GM12878 (cell line): ENCODE data around the gene SIGLEC5. TPM values are rescaled to one million over a fixed set of nuclear protein-coding genes. Genes with fewer than 3 reads are reported as not detected.
A peak's percentile ranks its signal among the peaks of the same experiment; 100 is the strongest.
"Not testable (repeated sequence)": the region's sequence is repeated elsewhere in the genome, so short reads cannot be mapped to it uniquely, and the experiment has no call there.

ENCODE experiments used
- ATAC-seq: fragments of 200-7000 bp; cut with Tn5 transposase; 3 replicates; pipeline ENCODE4 v1.9.1; 2020; ENCODE audit warnings: mild to moderate bottlenecking, moderate library complexity
- Bru-seq: library from RNA; stranded (reverse); fragments of 400-500 nt; gene quantifications from one replicate; lab custom pipeline; 2021; lab: Mats Ljungman, UMichigan
- BruChase-seq, 2 experiments: library from RNA; stranded (reverse); fragments of 400-500 nt; gene quantifications; one replicate each; lab custom pipeline; 2021; lab: Mats Ljungman, UMichigan
- BruUV-seq: library from RNA; stranded (reverse); fragments of 400-500 nt; replicated peaks from 2 replicates; lab custom pipeline; 2021; lab: Mats Ljungman, UMichigan
- CTCF ChIA-PET: fragments of 300-600 bp; sonication (Branson Sonifier 250); formaldehyde crosslinking; extraction: SDS; loops from one replicate; lab custom pipeline; 2021; ENCODE audit warnings: inconsistent platforms; lab: Yijun Ruan, JAX
- POLR2A ChIA-PET: fragments of 350-600 bp; formaldehyde crosslinking; extraction: SDS; loops from one replicate; lab custom pipeline; 2021; ENCODE audit warnings: inconsistent platforms; lab: Charles Lee
- RAD21 ChIA-PET: fragments of 300-600 bp; sonication (Branson Sonifier 250); formaldehyde crosslinking; loops from one replicate; lab custom pipeline; 2023; ENCODE audit warnings: antibody characterized with exemption; ENCODE audit not compliant: unreplicated experiment; lab: Charles Lee
- SMC1A ChIA-PET: fragments of 300-600 bp; sonication (Branson Sonifier 250); formaldehyde crosslinking; loops from one replicate; lab custom pipeline; 2023; ENCODE audit not compliant: unreplicated experiment, uncharacterized antibody; lab: Charles Lee
- DNase-seq: peaks from one replicate; pipeline ENCODE4 v3.0.0-alpha.2; 2011; ENCODE audit warnings: low read depth, low spot score
- FAIRE-seq: peaks from 3 replicates; lab custom pipeline; 2011; peaks lifted over from hg19 to GRCh38; lab: Jason Lieb, UNC
- H2AFZ ChIP-seq: 2 replicates; pipeline ENCODE4 v1.6.0; 2011; ENCODE audit warnings: low read depth, low read length, control low read depth; ENCODE audit not compliant: control insufficient read depth
- H3K27ac ChIP-seq: 2 replicates; pipeline ENCODE4 v1.5.1; 2011; ENCODE audit warnings: control low read depth; ENCODE audit not compliant: control insufficient read depth, insufficient read depth
- H3K27me3 ChIP-seq, 2 experiments: replicated peaks in 1 of 2; 2 replicates each; pipeline versions ENCODE4 v1.6.0 to v1.6.1; 2011; ENCODE audit warnings: low read length in 1 of 2; ENCODE audit not compliant: control insufficient read depth in 2 of 2, insufficient read depth in 2 of 2
- H3K36me3 ChIP-seq, 2 experiments: 2 replicates each; pipeline ENCODE4 v1.5.1; 2011; ENCODE audit warnings: low read length in 1 of 2; ENCODE audit not compliant: control insufficient read depth in 2 of 2, insufficient read depth in 2 of 2
- H3K4me1 ChIP-seq: 2 replicates; pipeline ENCODE4 v1.6.1; 2011; ENCODE audit warnings: mild to moderate bottlenecking, low read length, moderate library complexity, mixed read lengths; ENCODE audit not compliant: control insufficient read depth, insufficient read depth
- H3K4me2 ChIP-seq: 2 replicates; pipeline ENCODE4 v1.6.0; 2011; ENCODE audit warnings: control low read depth; ENCODE audit not compliant: control insufficient read depth, insufficient read depth
- H3K4me3 ChIP-seq: fragments of 200-600 bp; sonication (generic); 2 replicates; pipeline ENCODE4 v1.5.1; 2016
- H3K79me2 ChIP-seq: 2 replicates; pipeline ENCODE4 v1.6.0; 2011; ENCODE audit warnings: low read length; ENCODE audit not compliant: control insufficient read depth, insufficient read depth
- H3K9ac ChIP-seq: 2 replicates; pipeline ENCODE4 v1.8.0; 2011; ENCODE audit warnings: low read length, control low read depth, mixed read lengths; ENCODE audit not compliant: control insufficient read depth, insufficient read depth
- H3K9me3 ChIP-seq: replicated peaks from 3 replicates; pipeline ENCODE4 v1.5.1; 2011; ENCODE audit warnings: mild to moderate bottlenecking, low read length; ENCODE audit not compliant: control insufficient read depth, insufficient read depth
- H4K20me1 ChIP-seq: 2 replicates; pipeline ENCODE4 v1.6.0; 2011; ENCODE audit not compliant: control insufficient read depth, insufficient read depth
- BHLHE40 ChIP-seq, 2 experiments: fragments of 450-650 bp in 1 of 2; IDR thresholded peaks; 2 replicates each; pipeline ENCODE4 v1.6.1; 2011 to 2017; ENCODE audit warnings: low read depth in 2 of 2, borderline replicate concordance in 1 of 2, improper control_type of control experiment in 1 of 2, low read length in 1 of 2, mild to moderate bottlenecking in 1 of 2
- IKZF1 ChIP-seq: fragments of 450-650 bp; conservative IDR thresholded peaks from 2 replicates; pipeline ENCODE4 v1.6.1; 2017; ENCODE audit warnings: antibody characterized with exemption, mild to moderate bottlenecking
- JUNB ChIP-seq: IDR thresholded peaks from 2 replicates; pipeline ENCODE4 v1.6.1; 2016; ENCODE audit warnings: antibody characterized with exemption, mild to moderate bottlenecking
- KDM1A ChIP-seq: fragments of 200-600 bp; sonication (generic); IDR thresholded peaks from 2 replicates; pipeline ENCODE4 v1.6.1; 2016; ENCODE audit warnings: borderline replicate concordance
- KLF5 ChIP-seq: fragments of 450-650 bp; IDR thresholded peaks from 2 replicates; pipeline ENCODE4 v1.6.1; 2014; ENCODE audit warnings: mild to moderate bottlenecking; ENCODE audit not compliant: partially characterized antibody
- NFYB ChIP-seq: IDR thresholded peaks from 2 replicates; pipeline ENCODE4 v1.6.1; 2011; ENCODE audit warnings: low read depth, mild to moderate bottlenecking, low read length, improper control_type of control experiment, moderate library complexity; ENCODE audit not compliant: insufficient read depth
- PAX5 ChIP-seq: IDR thresholded peaks from 2 replicates; pipeline ENCODE4 v1.6.1; 2011; ENCODE audit warnings: low read depth, low read length, borderline replicate concordance
- PBX3 ChIP-seq: IDR thresholded peaks from 2 replicates; pipeline ENCODE4 v1.6.1; 2011; ENCODE audit warnings: mild to moderate bottlenecking, low read depth, low read length, moderate library complexity; ENCODE audit not compliant: insufficient replicate concordance
- SMC3 ChIP-seq: IDR thresholded peaks from 2 replicates; pipeline ENCODE4 v1.6.1; 2011; ENCODE audit warnings: low read length, improper control_type of control experiment, borderline replicate concordance
- WRNIP1 ChIP-seq: IDR thresholded peaks from 2 replicates; pipeline ENCODE4 v1.6.1; 2011; ENCODE audit warnings: low read depth, low read length, improper control_type of control experiment, borderline replicate concordance
- WGBS: methylation state at CpG from one replicate; pipeline ENCODE4 v1.1.6; 2016; ENCODE audit warnings: low lambda C conversion rate; ENCODE audit not compliant: insufficient replicate concordance, insufficient coverage; ENCODE audit errors: missing lambda C conversion rate; 5-methylcytosine and 5-hydroxymethylcytosine counted together
- in situ Hi-C: fragments of 300-500 bp; cut with MboI; formaldehyde crosslinking; loops from 9 replicates; pipeline ENCODE4 v1.14.3; 2018; ENCODE audit warnings: mixed read lengths
- intact Hi-C: fragments of 100-400 bp; cut with micrococcal nuclease; formaldehyde crosslinking; loops from one replicate; pipeline ENCODE4 v1.14.2; 2022; ENCODE audit not compliant: unreplicated experiment
- long read RNA-seq, 2 experiments: library from polyadenylated mRNA; unstranded; transcript quantifications; one replicate each; pipeline ENCODE4 v2.0.0, GENCODE V29; 2019 to 2020
- polyA minus RNA-seq, 3 experiments: library from RNA; depleted of rRNA, polyadenylated mRNA; stranded (reverse); fragments of >200 nt; gene quantifications; 2 replicates each; pipeline ENCODE4 v1.2.3, GENCODE V29; 2011
- polyA plus RNA-seq, 11 experiments: library from polyadenylated mRNA; depleted of rRNA in 4 of 11; unstranded in 6 of 11; stranded (reverse) in 5 of 11; fragments of >200 nt; fragmentation: Nextera tagmentation in 4 of 11; fragmentation: Illumina TruSeq in 1 of 11; extraction: Ambion mirVana in 4 of 11; extraction: Trizol in 1 of 11; gene quantifications; 1 replicate in 1 of 11; 2 replicates in 10 of 11; pipeline versions ENCODE4 v1.2.1 to v1.2.3, GENCODE V29; 2011 to 2016; ENCODE audit warnings: inconsistent platforms in 2 of 11, missing spikeins in 2 of 11, low read depth in 1 of 11
- total RNA-seq, 4 experiments: library from RNA; depleted of rRNA in 3 of 4; stranded (reverse); fragments of >200 nt in 3 of 4; fragmentation: Illumina TruSeq in 1 of 4; extraction: Trizol in 1 of 4; gene quantifications; 2 replicates each; pipeline versions ENCODE4 v1.2.1 to v1.2.3, GENCODE V29; 2013 to 2021

The SIGLEC5 gene
- total RNA-seq (2013; cell fraction: nucleolus; rRNA removed) = not detected in 2 replicates
- 1.9 and 2.5 TPM in 2 replicates for total RNA-seq (2014; rRNA removed)
- total RNA-seq (2014; rRNA removed; fragmentation: Illumina TruSeq; extraction: Trizol) = 1.2 and 1.5 TPM in 2 replicates
- 1.1 TPM in 1 of 2 replicates, not detected in the other for total RNA-seq (2021)
- not detected for polyA plus RNA-seq (2011; ENCODE audit: low read depth)
- 0.45 TPM in 1 of 2 replicates, not detected in the other for polyA plus RNA-seq (2011; rRNA removed)
- 0.30 TPM in 1 of 2 replicates, not detected in the other for polyA plus RNA-seq (2011; cell fraction: cytosol; rRNA removed)
- polyA plus RNA-seq (2011; cell fraction: nucleus; rRNA removed) = not detected in 2 replicates
- 0.14 and 0.42 TPM in 2 replicates for polyA plus RNA-seq (2012)
- polyA plus RNA-seq (2014; fragmentation: Illumina TruSeq; extraction: Trizol) = 0.44 and 1.4 TPM in 2 replicates
- polyA plus RNA-seq (2014; fragmentation: Nextera tagmentation; extraction: Ambion mirVana) = under 1 TPM; 0.05 to 0.06 TPM
- polyA plus RNA-seq (2014; rRNA removed) = not detected in 2 replicates
- polyA plus RNA-seq (2016; fragmentation: Nextera tagmentation; extraction: Ambion mirVana) = 1 to 10 TPM; 1.6 to 1.8 TPM
- polyA minus RNA-seq (2011; rRNA and poly(A)+ RNA removed) = 0.88 TPM in 1 of 2 replicates, not detected in the other
- 1.2 and 2.0 TPM in 2 replicates for polyA minus RNA-seq (2011; cell fraction: cytosol; rRNA and poly(A)+ RNA removed)
- 1.3 and 2.1 TPM in 2 replicates for polyA minus RNA-seq (2011; cell fraction: nucleus; rRNA and poly(A)+ RNA removed)
- Bru-seq, nascent RNA = not detected
- BruChase-seq, experiment 1, labeled RNA remaining after a 6-hour chase = not detected
- BruChase-seq, experiment 2, labeled RNA remaining after a 2-hour chase = percentile 22 among the genes with signal in this experiment
- long read RNA-seq, experiment 1 = 0 reads
- long read RNA-seq, experiment 2, partial matches to known transcripts = 1 of 1 reads
- long read RNA-seq, experiment 2, other reads (novel, unspliced or antisense) = 0 of 1 reads

GRCh38 chr19:51630315-51630714, at the start of gene SIGLEC5:
Gene SIGLEC5 (minus strand): TSS chr19:51630401. CDS start chr19:51630335, 66 bp downstream.
- SMC1A ChIA-PET, H3K9ac ChIP-seq, H3K4me1 ChIP-seq, H2AFZ ChIP-seq, H4K20me1 ChIP-seq, DNase-seq, H3K27me3 ChIP-seq, POLR2A ChIA-PET, H3K79me2 ChIP-seq, H3K4me3 ChIP-seq, H3K9me3 ChIP-seq, intact Hi-C loops, H3K4me2 ChIP-seq, in situ Hi-C loops, H3K27ac ChIP-seq, H3K36me3 ChIP-seq, BruUV-seq: not testable (repeated sequence)
- ChIA-PET CTCF (interaction anchor here (0.5 to 1.1 kb wide), 2 partner anchors 10 to 163 kb away, joined by 3 read pairs; no protein-coding TSS in a partner anchor), RAD21 (interaction anchor here (1.1 kb wide), 1 partner anchor 27 kb away, joined by 4 read pairs; no protein-coding TSS in a partner anchor)
- 0% methylated on average over 4 of the region's 13 CpGs for WGBS
- FAIRE-seq (peak; percentile 44), ATAC-seq (peak; percentile 60)
- TF ChIP-seq BHLHE40 (IDR thresholded peaks at IDR 0.05; ENCODE audit: borderline replicate concordance in 1 of 2, low read depth in 2 of 2, low read length in 1 of 2) = peak in 1 of 2 experiments; percentile 78; a peak in 2 of 4 replicates

GRCh38 chr19:51676566-51677083, 46.4 kb upstream of the SIGLEC5 start:
- no peaks in the 10 kb centered on the region for H3K36me3 ChIP-seq
- no peaks in the 10 kb centered on the region for H3K79me2 ChIP-seq
- H3K4me1 ChIP-seq = no peaks in the 10 kb centered on the region
- POLR2A ChIA-PET = no interaction called here
- no peak overlapping the region for H3K4me2 ChIP-seq
- no peak overlapping the region for H3K4me3 ChIP-seq
- in situ Hi-C loops (no loop called here), intact Hi-C loops (no loop called here)
- H3K9ac ChIP-seq = no peak overlapping the region
- 37% methylated on average over 8 of the region's 11 CpGs for WGBS
- BruUV-seq = no TSS peak
- CTCF ChIA-PET = interaction anchor here (1.2 to 4.9 kb wide), 3 partner anchors 13 to 162 kb away, joined by 4 to 22 read pairs (median 4); no protein-coding TSS in a partner anchor
- no peak for FAIRE-seq
- RAD21 ChIA-PET = no interaction called here
- no peak for ATAC-seq
- H3K27ac ChIP-seq = no peak overlapping the region
- H2AFZ ChIP-seq = no peak overlapping the region
- SMC1A ChIA-PET = no interaction called here
- H3K27me3 ChIP-seq = no peaks in the 10 kb centered on the region
- H3K9me3 ChIP-seq = no peaks in the 10 kb centered on the region
- DNase-seq = no peak
- no peaks in the 10 kb centered on the region for H4K20me1 ChIP-seq
- no peak for TF ChIP-seq IKZF1
- no peak for TF ChIP-seq PBX3
- no peak for TF ChIP-seq PAX5
- TF ChIP-seq KDM1A = no peak
- TF ChIP-seq KLF5 = no peak
- 0 out of 2 replicates have a peak, but pooled peaks have one; percentile 5 for TF ChIP-seq NFYB
- no peak for TF ChIP-seq SMC3
- TF ChIP-seq WRNIP1 = no peak
- no peak for TF ChIP-seq JUNB
- TF ChIP-seq, all 136 proteins: peak for 1
